NCI-H526 treated with DMSO at 0.1 percent for 48 hours (cell line): Measurements from ENCODE around the gene GALNT14.

Experiments
- DNase-seq: peaks from one replicate; lab custom pipeline; 2025; lab: John Stamatoyannopoulos, UW

Gene GALNT14

DNA sequence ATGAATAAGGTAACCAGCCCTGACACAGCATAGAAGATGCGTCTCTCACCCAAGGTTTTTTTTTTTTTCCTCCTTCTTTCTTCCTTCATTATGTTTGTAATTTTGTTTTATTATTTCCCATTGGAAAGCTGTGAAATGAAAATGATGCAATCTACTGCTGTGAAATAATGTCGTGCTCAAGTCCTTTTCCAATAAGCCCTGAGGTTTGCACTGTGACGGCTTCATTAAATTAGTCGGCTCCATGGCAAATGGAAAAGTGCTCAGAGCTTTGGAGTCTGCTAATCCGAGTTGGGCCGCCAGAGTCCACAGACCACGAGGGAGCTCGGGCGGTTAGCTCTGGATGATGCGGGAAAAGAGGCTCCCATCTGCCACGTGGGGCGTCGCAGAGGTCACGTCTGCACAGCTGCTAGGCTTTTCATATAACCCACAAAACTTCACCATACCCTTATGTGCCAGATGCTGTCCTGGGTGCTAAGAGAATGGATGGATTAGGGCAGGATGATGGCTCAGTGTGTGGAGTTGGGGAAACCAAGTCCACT lies 238.7 kb downstream of the GALNT14 start:
- DNase-seq = no peak

DNA sequence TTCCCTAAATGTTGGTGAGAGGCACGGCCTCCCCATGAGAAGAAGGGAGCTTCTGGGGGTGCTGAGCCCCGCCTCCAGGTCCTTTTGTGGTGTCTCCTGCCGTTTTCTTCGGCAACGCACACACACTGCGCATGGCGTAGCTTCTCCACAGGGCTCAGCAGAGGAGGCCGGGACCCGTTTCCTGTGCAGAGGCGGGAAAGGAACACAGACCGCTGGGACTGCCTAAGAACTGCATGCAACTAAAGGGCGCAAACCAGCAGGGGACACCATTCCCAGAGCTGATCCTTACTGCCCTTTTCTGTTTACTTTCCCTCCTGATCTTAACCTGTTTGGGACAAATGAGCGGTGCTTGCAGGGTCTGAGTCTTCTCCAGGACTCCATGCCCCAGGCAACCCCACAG lies 240.7 kb downstream of the GALNT14 start:
- DNase-seq = no peak

DNA sequence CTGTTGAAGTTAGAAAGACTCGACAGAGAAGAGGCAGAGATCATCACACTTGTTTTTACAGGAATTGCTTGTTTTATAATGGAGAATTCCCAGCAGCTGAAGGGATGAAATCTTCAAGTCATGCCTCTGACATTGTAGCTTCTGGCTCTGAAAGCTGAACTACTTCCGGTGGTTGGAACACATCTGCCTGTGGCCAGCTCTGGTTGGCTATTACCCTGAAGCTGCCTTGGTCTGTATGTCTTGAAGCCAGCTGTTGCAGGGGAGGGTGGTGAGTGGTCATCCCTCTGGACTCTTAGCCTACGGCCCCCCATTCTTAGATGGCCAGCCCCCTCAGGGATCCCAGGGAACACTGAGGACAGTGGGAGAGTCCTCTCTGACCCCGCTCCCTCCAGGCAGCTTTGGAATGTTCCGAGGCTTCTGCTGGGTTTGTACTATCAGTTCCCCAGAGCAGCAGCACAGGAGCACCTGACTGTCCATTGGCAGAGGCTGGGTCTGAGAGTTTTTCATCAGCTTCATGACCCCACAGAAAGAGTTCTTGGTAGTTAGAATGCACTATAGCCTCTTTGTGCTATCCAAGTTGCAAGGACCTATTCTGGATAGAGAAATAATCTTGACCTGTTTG lies 243.6 kb downstream of the GALNT14 start:
- DNase-seq = no peak

DNA sequence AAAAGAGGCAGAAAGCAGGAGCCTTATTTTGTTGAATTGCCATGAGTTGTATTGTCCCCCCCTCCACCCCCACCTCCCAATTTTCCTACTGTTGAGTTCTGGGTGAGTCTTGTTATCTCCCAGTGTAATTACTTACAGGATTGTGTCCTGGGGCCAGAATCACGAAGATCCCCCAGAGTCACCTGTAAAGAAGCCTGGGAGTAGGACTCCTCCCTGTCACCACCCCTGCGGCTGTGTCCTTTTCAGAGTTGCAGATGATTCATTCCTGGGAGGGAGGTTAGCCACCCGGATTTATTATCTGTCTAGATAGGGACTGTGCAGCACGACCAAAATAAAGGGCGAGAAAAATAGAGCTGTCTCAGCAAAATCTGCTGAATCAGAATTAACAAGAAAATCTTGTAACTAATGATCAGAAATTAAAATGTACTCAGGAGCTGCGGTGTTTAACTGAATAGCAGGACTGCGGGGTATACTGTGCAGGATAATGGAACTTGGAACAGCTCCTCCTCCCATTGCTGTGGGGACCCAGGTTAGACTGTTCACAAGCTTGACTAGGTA lies 249.3 kb downstream of the GALNT14 start:
- no peak for DNase-seq

DNA sequence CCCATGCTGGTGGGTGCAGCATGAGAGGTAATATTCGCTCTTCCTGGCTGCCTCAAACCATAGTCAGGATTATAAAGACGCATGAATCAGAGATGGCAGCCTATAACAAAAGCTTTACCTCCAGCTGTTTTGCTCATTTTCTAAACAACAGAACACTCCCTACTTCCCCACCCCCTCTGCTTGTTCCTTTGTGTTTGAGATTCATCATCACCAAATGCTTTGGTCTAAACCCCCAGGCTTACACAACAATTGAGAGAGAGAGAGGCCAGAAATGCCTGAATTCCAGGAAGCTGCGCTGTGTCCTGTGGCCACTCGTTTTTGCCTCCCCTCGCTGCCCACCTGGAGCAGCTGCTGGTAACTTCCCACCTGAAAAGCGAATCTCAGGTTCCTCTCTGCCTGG lies 252.2 kb downstream of the GALNT14 start:
- DNase-seq = no peak

DNA sequence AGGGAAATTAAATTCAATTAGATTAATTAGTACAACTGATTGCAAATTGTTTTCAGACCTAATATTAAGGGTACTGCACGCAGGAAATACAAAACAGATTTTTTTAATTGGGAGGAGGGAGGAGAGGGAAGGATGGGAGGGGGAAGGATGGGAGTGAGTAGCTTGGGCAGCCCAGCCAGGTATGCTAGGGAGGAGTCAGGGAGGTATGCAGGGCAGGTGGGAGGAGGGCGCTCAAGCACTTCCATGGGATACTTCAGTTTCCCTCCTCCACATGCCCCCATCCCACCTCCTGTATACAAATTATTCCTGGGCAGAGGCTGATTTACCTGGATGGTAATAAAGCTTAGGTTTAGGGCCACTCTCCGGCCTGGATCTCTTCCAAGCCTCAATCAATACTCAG lies 254.4 kb downstream of the GALNT14 start:
- DNase-seq = peak; percentile 97

DNA sequence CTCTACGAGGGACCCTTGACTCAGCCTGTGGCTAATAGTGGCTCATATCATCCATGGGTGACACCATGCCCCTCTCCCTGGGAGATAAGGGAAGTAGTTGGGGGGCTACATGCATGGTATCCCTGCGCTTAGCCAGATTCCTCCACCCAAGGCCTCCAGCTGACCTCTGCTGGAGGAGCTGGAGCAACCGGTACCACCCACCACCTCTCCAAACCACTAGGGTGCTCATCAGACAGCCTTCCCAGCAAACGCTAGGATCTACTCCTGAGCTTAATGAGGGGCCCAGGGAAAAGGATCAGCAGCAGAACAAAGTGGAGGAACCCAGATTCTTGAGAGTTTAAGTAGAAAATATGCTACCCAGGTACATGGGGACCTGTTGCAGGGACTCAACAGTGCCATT lies 255.1 kb downstream of the GALNT14 start:
- no peak for DNase-seq

DNA sequence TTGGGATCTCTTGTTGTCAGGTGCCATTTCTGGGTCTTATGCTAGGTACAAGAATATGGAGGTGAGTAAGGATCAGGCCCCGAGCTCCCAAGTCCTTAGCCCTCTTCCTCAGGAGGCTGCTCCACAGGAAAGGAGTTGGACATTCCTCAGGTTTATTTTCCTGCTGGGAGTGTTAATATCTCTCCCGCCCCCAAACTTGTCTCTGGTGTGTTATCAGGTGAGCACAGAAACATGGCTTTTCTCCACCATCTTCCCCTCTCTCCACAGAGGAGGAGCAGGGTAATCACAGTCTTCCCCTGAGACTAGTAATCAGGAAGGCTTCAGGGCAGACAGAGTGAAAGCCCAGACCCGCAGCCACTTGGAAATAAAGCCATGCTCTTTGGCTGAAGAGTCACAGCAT lies 257.7 kb downstream of the GALNT14 start:
- no peak for DNase-seq

DNA sequence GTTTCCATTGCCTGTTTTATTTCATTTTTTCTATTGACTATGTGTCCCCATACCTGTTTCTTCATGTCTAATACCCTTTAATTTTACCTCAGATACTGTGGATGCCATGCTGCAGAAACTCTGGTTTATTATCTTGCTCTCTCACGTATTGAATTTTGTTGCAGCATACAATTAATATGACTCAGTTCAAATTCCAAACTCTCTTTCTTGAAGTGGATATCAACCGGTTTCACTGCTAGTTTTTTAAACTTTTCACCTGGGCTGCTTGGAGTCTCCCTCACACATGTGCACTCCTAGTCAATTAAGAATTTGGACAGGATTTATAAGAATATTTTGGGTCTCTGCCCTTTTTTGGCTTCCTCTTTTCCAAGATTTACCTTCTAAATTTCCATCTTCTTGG lies 260.4 kb downstream of the GALNT14 start:
- DNase-seq = no peak

DNA sequence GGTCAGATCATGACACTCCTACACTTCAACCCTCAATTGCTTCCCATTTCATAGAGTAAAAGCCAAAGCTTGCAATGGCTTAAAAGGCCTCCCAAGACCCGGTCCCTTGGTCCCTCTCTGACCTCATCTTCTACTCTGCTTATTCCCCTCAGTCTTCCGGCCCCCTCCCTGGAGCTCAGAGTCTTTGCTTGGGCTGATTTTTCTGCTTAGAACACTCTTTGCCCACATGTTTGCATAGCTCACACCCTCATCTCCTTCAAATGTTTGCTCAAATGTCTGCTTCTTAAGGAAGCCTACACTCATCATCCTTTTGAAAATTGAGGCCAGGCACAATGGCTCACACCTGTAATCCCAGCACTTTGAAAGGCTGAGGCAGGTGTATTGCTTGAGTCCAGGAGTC lies 265.4 kb downstream of the GALNT14 start:
- no peak for DNase-seq

DNA sequence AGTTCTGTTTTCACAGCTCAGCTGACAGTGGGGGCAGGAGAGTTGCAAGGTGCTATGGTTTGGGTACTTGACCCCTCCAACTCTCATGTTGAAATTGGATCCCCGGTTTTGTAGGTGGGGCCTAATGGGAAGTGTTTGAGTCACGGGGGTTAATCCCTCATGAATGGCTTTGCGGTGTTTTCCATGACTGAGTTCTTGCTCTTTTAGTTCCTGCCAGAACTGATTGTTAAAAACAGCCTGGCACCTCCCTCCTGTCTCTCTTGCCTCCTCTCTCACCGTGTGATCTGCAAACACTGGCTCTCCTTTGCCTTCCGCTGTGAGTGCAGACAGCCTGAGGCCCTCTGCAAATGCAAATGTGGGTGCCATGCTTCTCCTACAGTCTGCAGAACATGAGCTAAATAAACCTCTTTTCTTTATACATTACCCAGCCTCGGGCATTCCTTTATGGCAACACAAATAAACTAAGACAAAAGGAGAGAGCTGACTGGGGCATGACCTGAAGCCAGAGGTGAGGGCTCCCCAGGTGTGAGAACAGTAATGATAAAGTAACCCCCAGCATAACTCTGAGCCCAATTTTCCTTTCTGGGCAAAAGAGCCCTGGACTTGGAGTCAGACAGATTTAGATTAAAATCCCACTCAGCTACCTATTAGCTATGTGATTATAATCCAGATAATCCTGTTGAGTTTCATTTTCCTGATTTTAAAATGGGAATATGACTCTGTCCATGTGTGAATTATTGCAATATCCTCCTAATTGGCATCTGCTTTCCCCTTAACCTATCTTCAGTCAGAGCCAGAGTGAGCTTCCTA lies 266.1 kb downstream of the GALNT14 start:
- peak; percentile 14 for DNase-seq

DNA sequence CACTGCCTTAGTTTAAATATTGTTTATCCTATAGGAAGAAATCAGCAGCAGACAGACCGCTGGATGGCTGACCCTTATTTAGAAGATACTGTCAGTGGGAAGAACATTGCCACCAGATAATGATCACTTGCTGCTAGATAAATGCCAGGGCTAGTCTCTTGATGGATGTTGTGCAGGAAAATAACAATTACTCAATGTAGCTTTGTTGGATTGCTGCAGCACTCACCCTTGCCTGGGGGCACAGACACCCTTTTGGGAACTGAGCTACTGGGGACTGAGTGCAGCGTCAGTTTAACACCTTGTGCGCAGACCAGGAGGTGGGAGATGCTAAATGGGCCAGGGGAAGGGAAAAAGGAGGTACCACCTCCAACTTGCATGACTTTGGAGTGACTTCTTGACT lies 266.8 kb downstream of the GALNT14 start:
- no peak for DNase-seq

DNA sequence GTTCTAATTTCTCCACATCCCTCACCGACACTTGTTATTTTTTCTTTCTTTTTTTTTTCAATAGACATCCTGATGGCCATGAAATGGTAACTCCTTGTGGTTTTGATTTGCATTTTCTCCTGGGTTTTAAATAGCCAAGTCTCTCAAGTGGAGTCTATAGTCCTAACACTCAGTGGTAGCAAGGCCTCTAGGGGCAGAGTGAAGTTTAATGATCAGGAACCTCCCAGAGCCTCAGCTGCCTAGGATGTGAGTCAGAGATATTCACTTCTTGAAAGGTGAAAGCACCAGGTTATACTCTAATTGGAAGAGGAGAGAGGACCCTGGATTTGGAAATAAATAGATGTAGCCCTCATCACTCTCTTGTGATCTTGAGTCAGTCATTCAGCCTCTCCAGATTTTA lies 268.3 kb downstream of the GALNT14 start:
- DNase-seq = no peak

DNA sequence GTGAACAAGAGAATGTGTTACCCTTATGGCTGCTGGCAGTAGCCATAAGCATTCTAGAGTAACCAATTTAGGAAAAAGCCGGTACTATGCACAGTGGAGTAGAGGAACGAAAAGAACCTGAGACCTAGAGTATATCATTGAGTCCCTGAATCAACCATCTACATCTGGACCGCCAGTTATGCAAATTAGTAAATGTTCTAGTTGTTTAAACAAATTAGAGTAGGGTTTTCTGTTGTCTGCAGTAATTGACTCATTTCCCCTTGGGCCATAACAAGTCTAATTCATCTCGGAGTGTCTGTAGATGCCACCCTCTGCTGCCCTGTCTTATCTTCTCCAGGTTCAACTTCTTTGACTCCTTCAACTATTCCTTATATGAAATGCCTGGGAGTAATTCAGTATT lies 270.9 kb downstream of the GALNT14 start:
- peak; percentile 80 for DNase-seq

DNA sequence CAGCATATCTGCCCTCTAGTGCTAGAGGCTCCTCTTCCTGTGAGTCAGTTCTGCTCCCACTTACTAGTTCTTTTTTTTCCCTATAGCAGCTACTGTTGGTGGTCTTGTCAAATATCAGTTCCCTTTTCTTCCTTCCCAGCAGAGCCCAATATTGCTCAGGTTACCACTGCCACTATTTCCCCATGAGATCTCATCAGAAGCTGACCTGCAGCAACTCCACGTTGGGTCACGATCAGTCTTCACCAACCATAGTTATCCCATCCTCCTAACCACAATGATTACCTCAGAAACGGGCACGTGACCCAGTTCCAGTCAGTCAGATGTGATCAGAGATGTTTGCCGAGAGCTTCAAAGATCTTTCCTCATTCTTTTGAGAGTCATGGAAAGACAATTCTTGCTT lies 271.3 kb downstream of the GALNT14 start:
- no peak for DNase-seq

DNA sequence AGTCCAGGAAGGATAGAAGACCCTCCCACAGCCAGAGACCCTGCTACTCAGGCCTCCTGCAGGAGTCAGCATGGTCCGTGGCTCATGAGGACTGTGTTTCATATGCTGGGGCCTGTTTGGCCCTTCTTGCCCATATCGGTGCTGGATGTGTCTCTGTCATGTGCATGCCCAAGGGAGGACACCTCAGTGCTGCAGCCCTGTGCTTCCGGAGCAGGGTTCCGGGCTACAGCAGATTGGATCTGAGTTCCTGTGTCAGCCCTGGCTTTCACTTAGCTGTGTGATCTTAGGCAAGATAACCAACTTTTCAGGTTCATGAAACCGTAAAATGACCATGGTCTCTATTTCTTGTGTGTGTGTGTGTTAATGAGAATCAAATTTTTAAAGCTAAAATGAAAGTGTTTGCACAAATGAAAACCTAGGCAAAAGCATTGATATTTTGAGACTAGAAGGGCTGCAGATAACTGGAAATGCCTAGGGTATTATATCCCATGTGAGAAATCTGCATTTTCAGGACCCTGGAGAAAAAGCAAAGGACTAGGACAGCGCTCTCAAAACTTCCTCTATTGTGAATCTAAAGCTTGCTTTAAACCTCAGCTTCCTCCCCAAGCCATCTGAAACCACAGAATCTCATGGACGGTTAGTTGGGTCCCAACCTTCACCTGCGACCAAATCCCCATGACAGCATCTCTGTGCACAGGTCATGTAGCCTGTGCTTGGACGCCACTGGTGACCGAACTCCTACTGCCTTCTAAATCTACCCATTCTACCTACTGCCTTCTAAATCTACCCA lies 272.2 kb downstream of the GALNT14 start:
- DNase-seq = no peak

DNA sequence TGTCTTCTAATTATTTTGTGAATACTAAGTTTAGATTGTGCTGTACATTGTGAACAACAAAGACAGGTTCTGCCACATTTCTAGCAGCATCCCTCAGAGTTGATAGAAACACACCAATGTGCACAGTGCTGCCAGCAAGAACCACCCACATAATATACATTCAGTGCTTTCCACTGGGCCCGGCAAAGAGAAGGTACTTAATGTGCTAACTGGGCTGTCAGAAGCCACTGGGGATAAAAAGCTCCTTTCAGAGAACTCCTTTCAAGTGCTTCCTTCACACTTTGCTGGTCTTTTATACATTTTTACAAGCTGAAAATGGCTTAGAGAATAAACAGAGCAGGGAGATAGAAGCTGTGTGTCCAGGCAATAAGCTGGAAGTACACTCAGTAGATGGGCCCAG lies 273.0 kb downstream of the GALNT14 start:
- no peak for DNase-seq

DNA sequence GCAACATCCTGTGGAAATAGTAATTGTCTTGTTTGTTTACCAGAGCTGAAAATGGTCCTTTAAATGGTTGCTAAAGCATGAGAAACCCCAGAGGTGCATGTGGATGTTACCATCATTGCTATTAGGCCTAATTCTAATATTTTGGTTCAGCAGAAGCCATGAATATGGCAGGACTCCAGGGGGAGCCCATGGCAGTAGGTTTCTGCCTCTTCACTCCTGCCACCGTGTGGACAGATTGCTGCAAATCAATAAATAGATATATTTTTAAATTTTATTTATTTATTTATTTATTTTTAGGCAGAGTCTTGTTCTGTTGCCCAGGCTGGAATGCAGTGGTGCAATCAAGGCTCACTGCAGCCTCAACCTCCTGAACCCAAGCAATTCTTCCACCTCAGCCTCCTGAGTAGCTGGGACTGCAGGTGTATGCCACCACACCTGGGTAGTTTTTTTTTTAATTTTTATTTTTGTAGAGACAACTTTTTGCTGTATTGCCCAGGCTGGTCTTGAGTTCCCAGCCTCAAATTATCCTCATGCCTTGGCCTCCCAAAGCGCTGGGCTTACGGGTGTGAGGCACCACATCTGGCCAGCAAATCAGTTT lies 276.1 kb downstream of the GALNT14 start:
- DNase-seq = peak; percentile 34

DNA sequence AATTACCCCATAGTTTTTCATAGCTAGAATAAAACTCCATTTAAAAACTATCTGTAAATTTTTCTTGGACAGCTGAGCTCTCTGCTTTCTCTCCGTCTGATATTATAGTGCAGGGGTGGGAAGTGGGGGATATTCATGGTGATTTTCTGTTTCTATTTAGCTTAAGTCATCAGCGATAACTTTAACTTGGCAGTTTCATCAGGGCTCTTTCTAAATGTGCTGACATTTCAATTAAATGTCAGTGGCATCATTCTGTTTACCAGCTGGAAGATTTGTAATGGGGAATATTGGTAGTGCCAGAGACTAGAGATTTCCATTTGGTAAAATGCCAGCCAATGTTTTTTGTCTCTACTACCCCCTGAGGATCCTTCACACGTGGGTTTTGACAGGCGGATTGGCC lies 277.5 kb downstream of the GALNT14 start:
- no peak for DNase-seq
